ENCODE results near the gene TMEM72. TPM values are rescaled to one million over a fixed set of nuclear protein-coding genes. Genes with fewer than 3 reads are reported as not detected.

Gene TMEM72
- total RNA-seq, 1 donor from 2014 or later, result not detected

DNA sequence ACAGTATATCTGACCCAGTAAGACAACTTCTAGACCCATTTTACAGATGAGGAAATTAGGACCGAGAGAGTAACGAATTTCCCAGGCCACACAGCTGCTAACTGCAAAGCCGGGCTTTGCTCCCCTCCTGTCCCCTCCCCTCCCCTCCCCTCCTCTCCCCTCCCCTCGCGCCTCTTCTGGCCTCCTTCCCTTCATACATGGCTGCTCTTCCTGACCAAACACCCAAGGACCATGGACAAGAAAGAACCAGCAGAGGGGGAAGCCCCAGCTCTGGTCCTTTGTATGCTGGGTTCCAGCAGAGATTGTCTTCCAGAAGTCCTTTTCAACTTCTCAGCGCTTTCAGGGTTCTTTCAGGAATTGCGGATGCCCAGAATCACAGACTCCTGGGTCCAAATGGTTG, 3.6 kb upstream of the TMEM72 start:
- Histone ChIP-seq H3K9me3 (replicated peaks) (no peaks in the 10 kb centered on the region), H3K27ac (replicated peaks) (no peak overlapping the region), H3K4me3 (no peak overlapping the region), H3K27me3 (ENCODE audit: low read depth) (no peaks in the 10 kb centered on the region), H3K36me3 (no peaks in the 10 kb centered on the region), H3K4me1 (peaks cover 18% of the 10 kb centered on the region)
- DNase-seq, result no peak
- intact Hi-C loops (cut with micrococcal nuclease), result no loop called here
- no peak for TF ChIP-seq CTCF (IDR thresholded peaks at IDR 0.05; ENCODE audit: borderline replicate concordance)

DNA sequence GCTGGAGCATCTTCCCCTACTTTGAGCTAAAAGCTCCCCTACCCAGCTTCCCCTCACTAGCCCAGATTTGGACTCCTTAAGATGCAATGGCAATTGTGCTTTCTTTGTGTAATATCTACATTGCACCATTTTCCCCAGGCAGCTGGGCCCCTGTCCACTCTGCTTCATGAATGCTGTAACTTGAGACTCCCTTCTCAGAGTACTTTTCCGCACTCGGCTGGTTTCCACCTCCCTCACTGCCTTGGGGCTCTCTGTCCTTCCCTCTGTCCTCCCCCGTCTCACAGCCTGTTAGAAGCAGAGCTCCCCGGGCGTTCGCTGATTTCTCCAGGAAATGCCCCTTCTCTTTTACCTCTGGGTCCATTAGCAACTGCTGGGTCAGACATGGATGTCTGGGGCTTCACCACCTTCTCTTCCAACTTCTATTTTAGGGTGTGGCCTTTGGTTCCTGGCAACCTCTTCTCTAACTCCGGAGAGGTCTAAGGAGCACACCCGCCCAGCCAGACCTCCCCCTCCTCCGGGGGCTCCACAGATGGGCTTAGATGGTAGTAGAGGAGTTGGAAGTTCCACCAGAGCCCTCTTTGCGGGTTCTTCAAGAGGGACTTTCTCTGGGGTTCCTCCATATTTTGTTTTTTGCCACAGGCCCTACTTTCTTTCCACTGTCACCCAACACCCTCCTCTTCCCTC, 2.9 kb upstream of the TMEM72 start:
- H3K9me3 ChIP-seq (replicated peaks), result no peaks in the 10 kb centered on the region
- H3K4me3 ChIP-seq, result no peak overlapping the region
- peaks cover 25% of the 10 kb centered on the region for H3K4me1 ChIP-seq
- intact Hi-C loops (cut with micrococcal nuclease), result no loop called here
- no peak for TF ChIP-seq CTCF (IDR thresholded peaks at IDR 0.05; ENCODE audit: borderline replicate concordance)
- H3K27ac ChIP-seq (replicated peaks), result no peak overlapping the region
- no peaks in the 10 kb centered on the region for H3K27me3 ChIP-seq (ENCODE audit: low read depth)
- no peaks in the 10 kb centered on the region for H3K36me3 ChIP-seq
- DNase-seq, result no peak

GRCh38 chr10:44908936-44909630, 2.1 kb upstream of the TMEM72 start:
- Histone ChIP-seq H3K27me3 (ENCODE audit: low read depth) (no peaks in the 10 kb centered on the region), H3K36me3 (no peaks in the 10 kb centered on the region), H3K4me3 (no peak overlapping the region), H3K9me3 (replicated peaks) (no peaks in the 10 kb centered on the region), H3K4me1 (peaks cover 34% of the 10 kb centered on the region), H3K27ac (replicated peaks) (no peak overlapping the region)
- TF ChIP-seq CTCF (IDR thresholded peaks at IDR 0.05; ENCODE audit: borderline replicate concordance), result no peak
- no peak for DNase-seq
- intact Hi-C loops (cut with micrococcal nuclease), result no loop called here

DNA sequence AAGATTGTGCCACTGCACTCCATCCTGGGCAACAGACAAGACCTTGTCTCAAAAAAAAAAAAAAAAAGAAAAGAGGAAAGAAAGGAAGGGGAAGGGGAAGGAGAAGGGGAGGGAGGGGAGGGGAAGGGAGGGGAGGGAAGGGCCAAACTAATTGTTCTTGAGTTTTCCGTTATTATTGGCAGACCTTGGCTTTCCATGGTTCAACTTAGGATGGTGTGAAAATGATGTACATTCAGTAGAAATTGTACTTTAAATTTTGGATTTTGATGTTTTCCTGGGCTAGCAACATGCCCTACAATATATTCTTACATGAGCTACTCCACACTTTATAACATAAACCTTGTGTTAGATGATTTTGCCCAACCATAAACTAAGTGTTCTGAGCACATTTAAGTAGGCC, 1.2 kb upstream of the TMEM72 start:
- no peaks in the 10 kb centered on the region for H3K36me3 ChIP-seq
- peaks cover 34% of the 10 kb centered on the region for H3K4me1 ChIP-seq
- H3K27ac ChIP-seq (replicated peaks), result no peak overlapping the region
- H3K27me3 ChIP-seq (ENCODE audit: low read depth), result no peaks in the 10 kb centered on the region
- no peak for DNase-seq
- TF ChIP-seq CTCF (IDR thresholded peaks at IDR 0.05; ENCODE audit: borderline replicate concordance), result no peak
- no peaks in the 10 kb centered on the region for H3K9me3 ChIP-seq (replicated peaks)
- no peak overlapping the region for H3K4me3 ChIP-seq
- intact Hi-C loops (cut with micrococcal nuclease), result no loop called here

GRCh38 chr10:44910602-44911001, 535 bp upstream of the TMEM72 start:
- Histone ChIP-seq H3K27ac (replicated peaks) (no peak overlapping the region), H3K4me1 (peaks cover 34% of the 10 kb centered on the region), H3K4me3 (no peak overlapping the region), H3K27me3 (ENCODE audit: low read depth) (no peaks in the 10 kb centered on the region), H3K9me3 (replicated peaks) (no peaks in the 10 kb centered on the region), H3K36me3 (no peaks in the 10 kb centered on the region)
- TF ChIP-seq CTCF (IDR thresholded peaks at IDR 0.05; ENCODE audit: borderline replicate concordance), result no peak
- intact Hi-C loops (cut with micrococcal nuclease), result no loop called here
- DNase-seq, result no peak
